IPS DF 6.9 (cell line): Measurements from ENCODE around the gene TNRC6C.
A peak's percentile ranks its signal among the peaks of the same experiment; 100 is the strongest.

ENCODE experiments used
- DNase-seq: peaks from one replicate; pipeline ENCODE4 v3.0.0-alpha.2; 2013; ENCODE audit warnings: low read depth, low spot score
- H3K27ac ChIP-seq: one replicate; pipeline ENCODE4 v1.5.1; 2013; ENCODE audit warnings: low read length, control low read depth
- H3K27me3 ChIP-seq: 2 replicates; pipeline ENCODE4 v1.6.1; 2013; ENCODE audit warnings: mild to moderate bottlenecking, low read length; ENCODE audit not compliant: control insufficient read depth, insufficient read depth
- H3K36me3 ChIP-seq: 2 replicates; pipeline ENCODE4 v1.6.1; 2013; ENCODE audit warnings: low read length; ENCODE audit not compliant: control insufficient read depth, insufficient read depth
- H3K4me1 ChIP-seq: 2 replicates; pipeline ENCODE4 v1.6.1; 2013; ENCODE audit warnings: low read length; ENCODE audit not compliant: control insufficient read depth, insufficient read depth
- H3K4me3 ChIP-seq: 2 replicates; pipeline ENCODE4 v1.5.1; 2013; ENCODE audit warnings: mild to moderate bottlenecking, low read length
- H3K9me3 ChIP-seq: 2 replicates; pipeline ENCODE4 v1.6.1; 2013; ENCODE audit warnings: low read length, inconsistent platforms; ENCODE audit not compliant: control insufficient read depth, insufficient read depth
- WGBS: extraction: QIAGEN DNeasy Blood & Tissue Kit; methylation state at CpG from one replicate; pipeline ENCODE4 v1.1.7; 2013; ENCODE audit warnings: mixed read lengths, missing lambda C conversion rate; ENCODE audit not compliant: insufficient read length, insufficient coverage; 5-methylcytosine and 5-hydroxymethylcytosine counted together

Gene TNRC6C

GRCh38 chr17:77923135-77923534, 35.4 kb upstream of the TNRC6C start:
- WGBS, result no CpG with 5 or more reads among the region's 9 CpGs
- DNase-seq, result no peak
- no peaks in the 10 kb centered on the region for H3K27me3 ChIP-seq
- H3K36me3 ChIP-seq, result no peaks in the 10 kb centered on the region
- H3K4me1 ChIP-seq, result peaks cover 16% of the 10 kb centered on the region
- H3K27ac ChIP-seq, result no peak overlapping the region
- no peak overlapping the region for H3K4me3 ChIP-seq
- no peaks in the 10 kb centered on the region for H3K9me3 ChIP-seq

GRCh38 chr17:77923776-77924513, 34.6 kb upstream of the TNRC6C start:
- no CpG with 5 or more reads among the region's 10 CpGs for WGBS

GRCh38 chr17:77924757-77925336, 33.7 kb upstream of the TNRC6C start:
- Histone ChIP-seq H3K27me3 (no peaks in the 10 kb centered on the region), H3K4me1 (peaks cover 19% of the 10 kb centered on the region)
- WGBS, result no CpG with 5 or more reads among the region's 14 CpGs

More at GRCh38 chr17:77923776-77924513, 34.6 kb upstream of the TNRC6C start:
- no peak overlapping the region for H3K27ac ChIP-seq
- H3K4me1 ChIP-seq, result peaks cover 16% of the 10 kb centered on the region
- H3K4me3 ChIP-seq, result no peak overlapping the region
- H3K27me3 ChIP-seq, result no peaks in the 10 kb centered on the region
- H3K36me3 ChIP-seq, result no peaks in the 10 kb centered on the region
- no peaks in the 10 kb centered on the region for H3K9me3 ChIP-seq
- no peak for DNase-seq

GRCh38 chr17:77925831-77926543, 32.5 kb upstream of the TNRC6C start:
- H3K36me3 ChIP-seq, result no peaks in the 10 kb centered on the region
- H3K4me3 ChIP-seq, result no peak overlapping the region
- WGBS, result no CpG with 5 or more reads among the region's 11 CpGs
- H3K27me3 ChIP-seq, result no peaks in the 10 kb centered on the region
- no peak overlapping the region for H3K27ac ChIP-seq
- no peak for DNase-seq
- H3K9me3 ChIP-seq, result no peaks in the 10 kb centered on the region
- H3K4me1 ChIP-seq, result peaks cover 21% of the 10 kb centered on the region

More at GRCh38 chr17:77924757-77925336, 33.7 kb upstream of the TNRC6C start:
- peak; percentile 71 for DNase-seq
- H3K27ac ChIP-seq, result no peak overlapping the region
- H3K36me3 ChIP-seq, result no peaks in the 10 kb centered on the region
- no peak overlapping the region for H3K4me3 ChIP-seq
- no peaks in the 10 kb centered on the region for H3K9me3 ChIP-seq

- Histone ChIP-seq H3K27me3 (no peaks in the 10 kb centered on the region), H3K4me3 (no peak overlapping the region), H3K27ac (no peak overlapping the region), H3K36me3 (no peaks in the 10 kb centered on the region), H3K9me3 (no peaks in the 10 kb centered on the region), H3K4me1 (peaks cover 26% of the 10 kb centered on the region)
- WGBS, result no CpG with 5 or more reads among the region's 2 CpGs
- DNase-seq, result no peak
These were observed 31.5 kb upstream of the TNRC6C start for GRCh38 chr17:77926981-77927380.

GRCh38 chr17:77927777-77928518, 30.6 kb upstream of the TNRC6C start:
- no peak for DNase-seq
- no CpG with 5 or more reads among the region's 16 CpGs for WGBS
- H3K27me3 ChIP-seq, result no peaks in the 10 kb centered on the region

GRCh38 chr17:77928519-77929179, 29.9 kb upstream of the TNRC6C start:
- Histone ChIP-seq H3K4me3 (no peak overlapping the region), H3K27ac (no peak overlapping the region)
- DNase-seq, result no peak

More at GRCh38 chr17:77927777-77928518, 30.6 kb upstream of the TNRC6C start:
- Histone ChIP-seq H3K36me3 (no peaks in the 10 kb centered on the region), H3K9me3 (no peaks in the 10 kb centered on the region), H3K27ac (no peak overlapping the region), H3K4me3 (no peak overlapping the region), H3K4me1 (peaks cover 25% of the 10 kb centered on the region)

GRCh38 chr17:77929180-77929564, 29.3 kb upstream of the TNRC6C start:
- Histone ChIP-seq H3K27me3 (no peaks in the 10 kb centered on the region), H3K27ac (no peak overlapping the region)
- WGBS, result no CpG with 5 or more reads among the region's 6 CpGs

More at GRCh38 chr17:77928519-77929179, 29.9 kb upstream of the TNRC6C start:
- Histone ChIP-seq H3K36me3 (no peaks in the 10 kb centered on the region), H3K9me3 (no peaks in the 10 kb centered on the region), H3K27me3 (no peaks in the 10 kb centered on the region), H3K4me1 (peaks cover 23% of the 10 kb centered on the region)
- no CpG with 5 or more reads among the region's 3 CpGs for WGBS

GRCh38 chr17:77929871-77930436, 28.5 kb upstream of the TNRC6C start:
- Histone ChIP-seq H3K27ac (no peak overlapping the region), H3K36me3 (no peaks in the 10 kb centered on the region), H3K9me3 (no peaks in the 10 kb centered on the region), H3K4me1 (peaks cover 16% of the 10 kb centered on the region), H3K27me3 (no peaks in the 10 kb centered on the region), H3K4me3 (no peak overlapping the region)
- WGBS, result no CpG with 5 or more reads among the region's 14 CpGs
- DNase-seq, result no peak

More at GRCh38 chr17:77929180-77929564, 29.3 kb upstream of the TNRC6C start:
- peaks cover 20% of the 10 kb centered on the region for H3K4me1 ChIP-seq
- no peak overlapping the region for H3K4me3 ChIP-seq
- no peaks in the 10 kb centered on the region for H3K9me3 ChIP-seq
- no peaks in the 10 kb centered on the region for H3K36me3 ChIP-seq
- DNase-seq, result no peak
